Measurements from ENCODE around the gene KEAP1.
A peak's percentile ranks its signal among the peaks of the same experiment; 100 is the strongest.
"Not testable (repeated sequence)": the region's sequence is repeated elsewhere in the genome, so short reads cannot be mapped to it uniquely, and the experiment has no call there.

The KEAP1 gene

GRCh38 chr19:10503002-10503789 lies at the start of gene KEAP1:
Gene KEAP1 (minus strand): TSS chr19:10503356. CDS start chr19:10500033, 3,323 bp downstream.
- DNase-seq = no peak

DNA sequence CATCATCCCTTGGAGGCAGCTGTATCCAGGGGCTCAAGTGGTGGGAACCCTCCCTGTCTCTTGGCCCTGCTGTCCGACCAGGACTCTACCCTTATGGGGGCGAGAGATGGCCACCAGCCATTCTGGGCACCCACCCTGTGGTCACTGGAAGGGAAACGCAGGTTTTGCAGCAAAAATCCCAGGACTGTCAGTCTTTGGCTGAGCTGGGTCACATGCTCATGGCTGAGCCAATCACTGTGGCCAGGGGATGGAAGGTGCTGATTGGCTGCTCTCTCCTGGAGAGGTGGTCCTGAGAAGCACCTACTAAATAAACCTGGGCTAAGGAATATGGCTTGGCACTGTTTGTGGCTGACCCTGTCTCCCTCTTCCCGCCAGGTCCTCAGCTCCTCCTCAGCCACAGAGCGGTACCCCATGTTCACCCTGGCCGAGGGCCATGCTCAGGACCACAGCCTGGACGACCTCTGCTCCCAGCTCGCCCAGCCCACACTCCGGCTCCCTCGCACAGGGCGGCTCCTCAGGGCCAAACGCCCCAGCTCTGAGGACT lies 49.4 kb upstream of the KEAP1 start:
- DNase-seq = no peak

GRCh38 chr19:10551698-10552301 lies 48.6 kb upstream of the KEAP1 start:
- DNase-seq = peak; percentile 47

DNA sequence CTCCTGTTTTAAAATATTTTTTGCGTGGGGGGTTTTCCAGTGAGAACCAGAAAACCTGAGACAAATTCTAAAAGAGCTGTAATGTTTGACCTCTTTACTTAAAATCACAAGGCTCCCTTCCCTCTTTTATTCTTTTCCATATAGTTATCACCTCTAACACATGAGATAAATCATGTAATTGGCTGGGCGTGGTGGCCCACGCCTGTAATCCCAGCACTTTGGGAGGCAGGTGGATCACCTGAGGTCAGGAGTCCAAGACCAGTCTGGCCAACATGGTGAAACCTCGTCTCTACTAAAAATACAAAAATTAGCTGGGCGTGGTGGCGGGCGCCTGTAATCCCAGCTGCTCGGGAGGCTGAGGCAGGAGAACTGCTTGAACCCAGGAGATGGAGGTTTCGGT lies 47.9 kb upstream of the KEAP1 start:
- not testable (repeated sequence) for DNase-seq

- no peak for DNase-seq
Observed at GRCh38 chr19:10550336-10550735, 47.2 kb upstream of the KEAP1 start.

GRCh38 chr19:10549733-10550132 lies 46.6 kb upstream of the KEAP1 start:
- DNase-seq = no peak

- DNase-seq = no peak
Observed at GRCh38 chr19:10548746-10549276, 45.7 kb upstream of the KEAP1 start.

- no peak for DNase-seq
Observed at GRCh38 chr19:10546817-10547216, 43.7 kb upstream of the KEAP1 start.

DNA sequence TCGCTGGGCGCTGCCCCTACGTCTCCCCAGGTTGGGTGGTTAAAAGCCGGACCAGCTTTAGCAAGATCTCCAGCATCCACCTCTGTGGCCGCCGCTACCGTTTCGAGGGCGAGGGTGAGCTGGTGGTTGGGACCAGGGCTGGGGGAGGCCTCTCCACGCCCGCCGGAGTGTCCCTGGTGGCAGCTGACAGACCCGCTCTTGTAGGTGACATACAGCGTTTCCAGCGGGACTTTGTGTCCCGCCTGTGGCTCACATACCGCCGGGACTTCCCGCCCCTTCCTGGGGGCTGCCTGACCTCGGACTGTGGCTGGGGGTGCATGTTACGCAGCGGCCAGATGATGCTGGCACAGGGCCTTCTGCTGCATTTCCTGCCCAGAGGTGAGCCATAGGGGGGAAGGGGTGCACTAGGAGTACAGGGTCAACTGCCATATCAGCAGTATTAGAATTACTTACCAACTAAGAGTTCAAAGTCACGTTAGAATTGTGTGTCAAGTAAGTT lies 41.6 kb upstream of the KEAP1 start:
- no peak for DNase-seq

- DNase-seq = no peak
Observed at GRCh38 chr19:10544242-10544752, 41.1 kb upstream of the KEAP1 start.

- peak; percentile 85 for DNase-seq
Observed at GRCh38 chr19:10543420-10544241, 40.5 kb upstream of the KEAP1 start, which contains the start of gene ATG4D. Gene ATG4D (plus strand): TSS chr19:10543904. CDS start chr19:10544091, 187 bp downstream.

- no peak for DNase-seq
Observed at GRCh38 chr19:10543059-10543419, 39.9 kb upstream of the KEAP1 start.

GRCh38 chr19:10539016-10539415 lies 35.9 kb upstream of the KEAP1 start:
- not testable (repeated sequence) for DNase-seq

DNA sequence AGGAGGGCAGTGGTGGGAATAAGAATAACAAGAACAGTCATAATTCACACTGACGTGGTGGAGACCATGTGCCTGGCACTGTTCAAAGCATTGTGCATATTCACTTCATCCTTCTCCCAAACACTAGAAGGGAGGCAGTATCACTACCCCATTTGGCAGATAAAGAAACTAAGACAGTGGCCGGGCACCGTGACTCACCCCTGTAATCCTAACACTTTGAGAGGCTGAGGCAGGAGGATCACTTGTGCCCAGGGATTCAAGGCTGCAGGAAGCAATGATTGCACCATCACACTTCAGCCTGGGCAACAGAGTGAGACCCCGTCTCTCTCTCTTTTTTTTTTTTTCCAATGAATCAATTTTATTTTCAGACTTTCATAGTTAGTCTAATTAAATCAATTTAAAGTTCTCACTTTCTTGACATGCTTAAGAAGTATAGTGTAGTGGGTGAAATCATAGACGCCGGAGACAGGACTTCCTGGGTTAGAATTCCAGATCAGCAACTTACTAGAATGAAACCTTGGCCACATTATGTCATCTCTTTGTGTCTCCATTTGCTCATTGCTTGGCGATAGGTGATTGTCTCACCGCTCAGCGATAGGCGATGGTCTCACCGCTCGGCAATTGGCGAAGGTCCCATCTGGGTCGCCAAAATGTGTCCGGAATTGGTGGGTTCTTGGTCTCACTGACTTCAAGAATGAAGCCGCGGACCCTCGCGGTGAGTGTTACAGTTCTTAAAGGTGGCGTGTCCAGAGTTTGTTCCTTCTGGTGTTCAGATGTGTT lies 35.2 kb upstream of the KEAP1 start:
- DNase-seq = no peak

DNA sequence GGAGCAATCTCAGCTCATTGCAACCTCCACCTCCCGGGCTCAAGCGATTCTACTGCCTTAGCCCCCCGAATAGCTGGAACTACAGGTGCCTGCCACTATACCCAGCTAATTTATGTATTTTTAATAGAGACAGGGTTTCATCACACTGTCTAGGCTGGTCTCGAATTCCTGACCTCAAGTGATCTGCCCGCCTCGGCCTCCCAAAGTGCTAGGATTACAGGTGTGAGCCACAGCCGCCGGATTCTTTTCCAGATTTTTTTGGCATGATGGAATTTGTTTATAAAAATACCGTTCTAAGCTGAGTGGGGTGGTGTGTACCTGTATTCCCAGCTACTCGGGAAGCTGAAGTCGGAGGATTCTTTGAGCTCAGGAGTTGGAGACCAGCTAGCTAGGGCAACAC lies 34.5 kb upstream of the KEAP1 start:
- DNase-seq = no peak

DNA sequence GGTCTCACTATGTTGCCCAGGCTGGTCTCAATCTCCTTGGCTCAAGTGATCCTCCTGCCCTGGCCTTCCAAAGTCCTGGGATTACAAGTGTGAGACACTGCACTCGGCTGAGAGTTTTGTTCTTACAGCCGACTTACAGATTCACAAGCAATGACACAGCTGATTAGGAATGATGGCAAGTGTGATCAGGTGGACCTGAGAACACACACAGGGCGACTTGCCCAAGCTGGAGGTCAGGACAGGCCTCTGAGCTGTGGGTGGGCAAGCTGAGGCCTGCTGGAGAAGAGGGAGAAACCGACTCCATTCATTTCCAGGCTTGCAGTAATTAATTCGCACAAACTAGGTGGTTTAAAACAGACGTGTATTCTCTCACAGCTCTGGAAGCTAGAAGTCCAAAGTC lies 32.5 kb upstream of the KEAP1 start:
- DNase-seq = no peak

GRCh38 chr19:10533646-10534386 lies 30.7 kb upstream of the KEAP1 start:
- no peak for DNase-seq

DNA sequence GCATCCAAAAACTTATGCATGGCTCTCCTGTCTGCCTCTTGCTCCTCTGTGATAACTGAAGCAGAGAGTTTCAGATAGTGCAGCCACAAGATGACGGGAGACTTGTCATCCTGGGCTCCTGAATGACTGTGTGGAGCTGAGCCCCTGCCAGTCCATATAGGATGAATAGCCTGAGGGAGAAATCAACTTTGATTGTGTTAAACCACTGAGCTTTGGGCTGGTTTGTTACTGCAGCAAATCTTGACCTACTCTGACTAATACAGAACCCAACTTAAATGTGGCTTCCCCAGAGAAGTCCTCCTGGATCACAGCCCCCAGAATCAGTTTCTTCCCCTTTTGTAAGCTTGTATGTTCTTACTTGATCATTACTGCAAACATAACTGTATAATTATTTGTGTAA lies 29.3 kb upstream of the KEAP1 start:
- no peak for DNase-seq

DNA sequence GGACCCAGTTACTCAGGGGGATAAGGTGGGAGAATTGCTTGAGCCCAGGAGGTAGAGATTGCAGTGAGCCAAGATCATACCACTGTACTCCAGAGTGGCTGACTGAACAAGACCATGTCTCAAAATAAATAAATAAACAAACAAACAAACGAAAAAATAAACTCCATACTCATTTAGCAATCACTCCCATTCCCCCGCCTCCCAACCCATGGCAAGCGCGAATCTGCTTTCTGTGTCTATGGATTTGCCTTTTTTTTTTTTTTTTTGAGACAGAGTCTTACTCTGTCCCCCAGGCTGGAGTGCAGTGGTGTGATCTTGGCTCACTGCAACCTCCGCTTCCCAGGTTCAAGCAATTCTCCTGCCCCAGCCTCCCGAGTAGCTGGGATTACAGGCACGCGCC lies 23.7 kb upstream of the KEAP1 start:
- DNase-seq = not testable (repeated sequence)

DNA sequence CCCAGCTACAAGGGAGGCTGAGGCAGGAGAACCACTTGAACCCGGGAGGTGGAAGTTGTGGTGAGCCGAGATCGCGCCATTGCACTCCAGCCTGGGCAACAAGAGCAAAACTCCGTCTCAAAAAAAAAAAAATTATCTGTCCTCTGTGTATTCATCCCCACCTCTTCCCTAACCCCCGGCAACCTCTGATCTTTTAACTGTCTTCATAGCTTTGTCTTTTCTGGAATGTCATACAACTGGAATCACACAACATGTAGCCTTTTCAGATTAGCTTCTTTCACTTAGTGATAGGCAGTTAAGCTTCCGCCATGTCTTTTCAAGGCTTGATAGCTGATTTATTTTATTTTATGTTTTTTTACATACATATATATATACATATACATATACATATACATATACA lies 22.5 kb upstream of the KEAP1 start:
- DNase-seq = no peak

GRCh38 chr19:10523135-10523636 lies 20.0 kb upstream of the KEAP1 start:
- no peak for DNase-seq

Measured in activated T-cell treated with anti-CD3 and anti-CD28 coated beads, Interleukin-2, amount 50 U/mL, for 1 hour (primary cell).